Middle frontal gyrus (tissue), 1 donor: Measurements from ENCODE around the gene HK1.
"Not testable (repeated sequence)": the region's sequence is repeated elsewhere in the genome, so short reads cannot be mapped to it uniquely, and the experiment has no call there.

Source experiments
- DNase-seq: peaks from one replicate; pipeline ENCODE4 v3.0.0-alpha.2; 2015; ENCODE audit warnings: low spot score; ENCODE audit errors: extremely low spot score

HK1 gene

DNA sequence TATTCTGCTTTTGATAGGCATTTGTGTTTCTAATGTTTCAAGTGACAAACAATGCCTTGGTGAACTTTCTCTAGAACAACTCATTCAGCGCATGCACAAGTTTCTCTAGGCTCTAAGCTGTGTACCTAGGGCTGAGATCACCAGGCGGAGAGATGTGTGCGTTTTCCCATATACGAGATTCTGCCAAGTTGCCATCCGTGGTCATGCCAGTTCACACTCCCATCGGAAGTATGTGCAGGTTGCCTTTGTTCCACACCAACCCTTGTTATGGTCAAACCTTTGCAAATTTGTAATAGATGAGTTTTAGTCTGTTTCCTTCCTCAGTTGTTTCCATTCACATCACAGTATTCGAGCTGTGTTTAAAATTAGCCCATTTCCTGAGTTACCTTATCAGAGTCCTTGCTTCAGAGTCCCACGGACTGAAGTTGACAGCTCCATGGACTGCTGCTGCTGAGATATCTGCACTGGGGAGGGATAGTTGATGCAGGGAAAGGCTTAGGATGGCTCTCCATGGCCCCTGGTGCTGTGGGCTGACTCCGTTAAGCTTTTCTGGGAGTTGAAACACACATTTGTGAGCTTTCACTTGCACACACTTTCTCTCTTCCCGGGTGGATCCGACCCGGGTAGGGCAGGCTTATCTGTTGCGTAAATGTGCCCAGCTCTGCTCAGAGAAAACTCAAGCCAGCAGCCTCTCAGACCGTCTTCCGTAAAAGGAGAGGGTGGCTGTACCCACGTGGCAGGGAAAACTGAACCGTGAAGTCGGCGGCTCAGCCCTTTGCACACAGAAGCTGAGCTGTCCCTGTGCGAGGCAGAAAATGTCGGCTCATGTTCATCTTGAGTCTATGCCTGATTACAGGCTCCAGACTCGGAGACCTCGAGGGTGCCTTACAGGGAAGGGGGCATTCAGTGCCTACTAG lies 49.4 kb downstream of the HK1 start:
- peak; percentile 48 for DNase-seq

DNA sequence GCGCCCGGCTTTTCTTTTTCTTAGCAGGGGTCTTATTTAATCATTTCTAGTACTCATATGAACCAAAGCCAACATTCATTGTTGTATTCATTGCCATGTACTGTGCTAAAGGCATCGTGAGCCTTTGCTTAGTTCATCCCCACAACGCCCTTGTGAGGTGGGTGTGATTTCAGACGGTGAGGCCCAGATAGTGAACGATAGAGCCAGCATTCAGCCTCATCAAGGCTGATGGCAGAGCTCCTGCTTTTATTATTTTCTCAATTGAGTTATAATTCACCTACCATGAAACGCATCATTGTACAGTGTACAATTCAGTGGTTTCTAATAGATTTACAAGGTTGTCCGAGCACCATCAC lies 50.1 kb downstream of the HK1 start:
- no peak for DNase-seq

DNA sequence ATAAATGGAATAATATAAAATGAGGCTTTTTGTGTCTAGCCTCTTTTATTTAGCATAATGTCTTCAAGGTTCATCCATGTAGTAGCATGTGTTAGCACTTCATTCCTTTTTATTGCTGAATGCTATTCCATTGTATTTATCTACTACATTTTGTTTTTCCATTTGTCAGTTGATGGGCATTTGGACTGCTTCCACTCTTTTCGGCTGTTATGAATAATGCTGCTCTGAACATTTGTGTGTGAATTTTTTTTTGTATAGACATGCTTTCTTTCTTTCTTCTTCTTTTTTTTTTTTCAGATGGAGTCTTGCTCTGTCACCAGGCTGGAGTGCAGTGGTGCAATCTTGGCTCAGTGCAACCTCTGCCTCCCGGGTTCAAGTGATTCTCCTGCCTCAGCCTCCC lies 50.6 kb downstream of the HK1 start:
- DNase-seq, result not testable (repeated sequence)

DNA sequence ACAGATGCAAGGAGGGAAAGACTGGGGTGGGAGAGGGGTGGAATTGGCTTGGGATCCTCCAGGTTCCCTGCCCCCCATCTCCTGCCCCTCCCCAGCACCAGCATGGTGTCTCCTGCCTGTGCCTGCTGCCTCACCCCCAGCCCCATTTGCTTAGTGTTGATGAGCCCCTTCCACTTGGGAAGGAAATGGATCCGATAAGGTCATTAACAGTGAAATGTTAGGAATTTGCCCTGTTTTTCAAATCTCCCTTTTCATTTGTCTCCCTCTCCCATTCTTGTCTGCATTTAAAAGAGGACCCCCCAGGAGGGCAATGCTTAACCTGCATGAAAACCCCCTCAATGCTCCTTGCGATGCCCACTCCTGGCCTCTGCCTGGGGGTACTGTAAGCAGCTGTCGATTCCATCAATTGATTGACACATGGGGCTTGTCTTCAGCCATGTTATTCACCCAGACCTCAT lies 51.5 kb downstream of the HK1 start:
- no peak for DNase-seq

DNA sequence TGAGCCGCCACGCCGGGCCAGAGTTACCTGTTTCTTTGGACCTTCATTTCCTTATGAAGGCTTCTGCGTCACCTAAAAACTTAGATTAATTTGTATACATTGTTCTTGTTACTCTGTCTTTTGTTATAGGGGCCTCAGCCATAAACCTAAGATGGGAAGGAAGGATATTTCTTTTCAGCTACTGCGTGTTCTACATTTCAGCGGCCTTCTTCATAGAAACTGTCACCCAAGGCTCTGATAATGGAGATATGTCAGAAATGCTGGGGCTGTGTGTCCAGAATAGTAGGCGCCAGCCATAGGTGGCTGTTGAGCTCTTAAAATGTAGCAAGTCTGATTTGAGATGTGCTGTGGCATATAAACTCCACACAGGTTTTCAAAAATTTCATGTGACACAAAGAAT lies 52.9 kb downstream of the HK1 start:
- no peak for DNase-seq

DNA sequence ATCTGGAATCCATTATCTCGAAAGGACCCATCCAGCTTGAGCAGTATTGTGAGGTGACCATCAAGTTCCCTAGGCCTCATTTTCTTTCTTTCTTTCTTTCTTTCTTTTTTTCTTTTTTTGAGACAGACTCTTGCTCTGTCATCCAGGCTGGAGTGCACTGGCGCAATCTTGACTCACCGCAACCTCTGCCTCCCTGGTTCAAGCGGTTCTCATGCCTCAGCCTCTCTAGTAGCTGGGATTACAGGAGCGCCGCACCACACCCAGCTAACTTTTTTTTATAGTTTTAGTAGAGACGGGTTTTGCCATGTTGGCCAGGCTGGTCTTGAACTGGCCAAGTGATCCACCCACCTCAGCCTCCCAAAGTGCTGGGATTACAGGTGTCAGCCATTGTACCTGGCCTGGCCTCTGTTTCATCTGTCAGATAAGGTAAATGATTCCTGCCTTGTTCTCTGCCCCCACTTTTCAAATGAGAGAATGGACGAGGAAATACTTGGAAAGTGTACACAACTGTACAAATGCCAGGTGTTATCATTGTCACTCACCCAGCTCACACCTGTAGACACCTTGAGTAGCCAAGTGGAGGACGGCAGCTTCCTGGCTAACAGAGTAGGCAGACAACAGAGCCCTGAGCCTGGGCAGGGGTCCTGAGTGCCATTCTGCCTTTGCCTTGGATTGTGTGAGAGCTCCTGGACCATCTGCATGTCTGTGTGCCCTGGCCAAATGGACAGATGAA lies 54.1 kb downstream of the HK1 start:
- no peak for DNase-seq

DNA sequence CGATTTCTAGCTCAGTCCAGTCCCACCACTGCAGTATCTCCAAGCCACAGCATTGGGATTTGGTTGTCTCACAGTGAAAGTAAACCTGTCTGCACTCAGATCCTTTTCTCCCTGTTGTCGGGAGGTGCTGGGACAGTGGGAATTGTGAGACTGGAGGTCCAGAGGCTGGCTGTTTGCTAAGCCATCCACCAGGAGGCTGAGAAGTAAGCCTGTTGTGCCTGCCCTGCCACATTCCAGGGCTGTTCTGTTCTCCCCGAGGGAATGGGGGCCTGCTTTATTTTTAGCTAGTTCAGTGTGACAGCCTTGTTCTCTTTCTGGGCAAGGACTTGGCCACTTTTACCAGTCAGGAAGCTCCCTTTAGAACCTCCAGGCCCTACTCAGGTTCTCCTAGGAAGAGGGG lies 54.9 kb downstream of the HK1 start:
- DNase-seq, result no peak

DNA sequence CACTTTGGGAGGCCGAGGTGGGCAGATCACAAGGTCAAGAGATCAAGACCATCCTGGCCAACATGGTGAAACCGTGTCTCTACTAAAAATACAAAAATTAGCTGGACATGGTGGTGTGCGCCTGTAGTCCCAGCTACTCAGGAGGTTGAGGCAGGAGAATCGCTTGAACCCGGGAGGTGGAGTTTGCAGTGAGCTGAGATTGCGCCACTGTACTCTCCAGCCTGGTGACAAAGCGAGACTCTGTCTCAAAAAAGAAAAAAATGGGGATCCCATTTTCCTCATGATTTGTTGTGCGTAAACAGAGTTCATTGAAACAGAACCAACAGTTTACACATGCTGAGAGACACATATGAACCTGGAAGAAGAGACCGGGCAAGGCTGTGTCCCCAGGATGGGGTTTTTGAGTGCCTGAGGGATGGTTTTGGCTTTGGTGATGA lies 55.6 kb downstream of the HK1 start:
- not testable (repeated sequence) for DNase-seq

DNA sequence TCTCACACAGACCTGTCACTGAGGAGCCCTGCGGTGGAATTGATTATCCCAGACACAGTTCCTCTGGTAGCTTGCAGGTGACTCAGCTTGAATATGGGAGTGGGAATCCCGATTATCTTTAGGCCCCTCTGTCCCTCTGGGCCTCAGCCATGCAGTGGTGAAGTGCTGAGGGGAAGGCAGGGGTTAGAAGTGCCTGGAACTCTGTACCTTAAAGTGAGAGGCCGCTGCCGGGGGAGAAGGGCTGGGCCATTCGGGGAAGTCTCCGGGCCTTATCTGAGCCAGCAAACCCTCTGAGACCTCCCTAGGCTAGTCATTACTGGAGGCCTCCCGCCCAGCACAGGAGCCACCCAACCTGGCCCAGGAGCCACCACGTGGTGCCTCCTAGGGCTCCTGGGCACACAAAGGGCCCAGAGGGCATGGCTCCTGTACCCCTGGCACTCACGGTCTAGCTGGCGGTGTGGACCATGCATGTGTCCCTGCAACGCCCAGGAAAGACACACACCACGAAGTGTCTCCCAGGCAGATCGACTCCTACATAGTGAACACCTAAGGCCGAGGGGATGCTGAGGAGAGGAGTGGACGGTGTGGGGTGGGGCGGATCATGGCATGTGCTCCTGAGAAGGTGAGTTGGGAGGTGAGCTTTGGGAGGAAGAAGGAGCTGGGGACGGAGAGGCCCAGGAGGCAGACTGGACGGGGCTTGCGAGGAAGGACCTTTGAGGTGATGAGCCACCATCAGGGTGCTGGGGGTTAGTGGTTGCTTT lies 56.2 kb downstream of the HK1 start:
- no peak for DNase-seq

DNA sequence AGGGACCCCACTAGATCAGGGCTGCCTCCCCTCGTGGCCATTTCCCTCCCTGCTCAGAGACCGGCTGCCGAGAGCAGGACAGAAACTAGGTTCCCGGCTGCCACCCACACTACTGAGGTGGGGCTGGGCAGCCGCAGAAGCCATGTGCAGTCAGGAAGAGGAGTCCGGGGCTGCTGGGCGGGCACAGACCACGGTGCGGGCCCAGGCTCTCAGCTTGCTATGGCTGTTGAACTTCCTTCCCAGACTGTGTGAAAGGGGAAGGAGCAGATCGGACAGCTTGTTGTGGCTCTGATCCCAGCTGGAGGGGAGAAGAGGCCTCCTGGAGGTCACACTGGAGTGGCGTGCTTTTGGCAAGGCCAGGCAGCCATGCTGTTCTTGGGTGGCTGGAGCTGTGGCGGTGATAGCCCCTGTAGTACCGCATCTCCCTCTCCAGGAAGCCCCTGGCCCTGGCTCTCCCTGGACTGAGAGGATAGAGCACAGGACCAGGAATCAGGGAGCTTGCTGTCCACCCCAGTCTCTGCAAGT lies 56.8 kb downstream of the HK1 start:
- DNase-seq, result no peak

DNA sequence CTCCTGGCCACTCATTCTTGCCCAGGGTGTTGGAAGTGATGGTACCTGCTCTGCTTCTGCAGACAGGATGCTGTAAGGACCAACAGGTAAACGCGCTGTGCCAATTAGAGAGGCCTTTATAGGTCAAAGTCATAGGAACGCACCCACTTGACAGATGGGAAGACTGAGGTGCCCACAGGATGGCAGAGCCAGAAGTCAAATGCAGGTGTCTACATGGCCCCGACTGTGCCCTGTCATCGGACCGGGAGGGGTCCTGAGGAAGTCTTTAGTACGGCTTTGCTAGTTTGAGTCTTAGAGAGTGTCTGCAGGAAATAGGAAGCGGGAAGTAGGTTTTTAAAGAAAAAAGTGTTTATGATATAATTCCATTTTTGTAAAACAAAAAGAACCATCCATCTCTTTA lies 57.3 kb downstream of the HK1 start:
- DNase-seq, result no peak

DNA sequence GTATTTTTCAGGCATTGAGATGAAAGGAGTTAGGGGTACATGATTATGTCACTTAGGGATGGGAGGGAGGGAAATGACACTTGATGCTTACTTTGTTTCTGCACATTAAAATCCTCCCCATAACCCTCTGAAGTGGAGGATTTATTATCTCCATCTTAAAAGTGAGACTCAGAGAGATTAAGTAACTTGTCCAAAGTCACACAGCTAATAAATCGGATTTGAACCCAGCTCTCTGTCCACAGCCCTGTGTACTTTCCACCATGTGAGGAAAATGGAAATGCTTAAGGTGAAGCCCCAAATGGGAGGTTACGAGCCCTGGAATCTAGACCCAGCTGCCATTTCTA lies 58.6 kb downstream of the HK1 start:
- no peak for DNase-seq

DNA sequence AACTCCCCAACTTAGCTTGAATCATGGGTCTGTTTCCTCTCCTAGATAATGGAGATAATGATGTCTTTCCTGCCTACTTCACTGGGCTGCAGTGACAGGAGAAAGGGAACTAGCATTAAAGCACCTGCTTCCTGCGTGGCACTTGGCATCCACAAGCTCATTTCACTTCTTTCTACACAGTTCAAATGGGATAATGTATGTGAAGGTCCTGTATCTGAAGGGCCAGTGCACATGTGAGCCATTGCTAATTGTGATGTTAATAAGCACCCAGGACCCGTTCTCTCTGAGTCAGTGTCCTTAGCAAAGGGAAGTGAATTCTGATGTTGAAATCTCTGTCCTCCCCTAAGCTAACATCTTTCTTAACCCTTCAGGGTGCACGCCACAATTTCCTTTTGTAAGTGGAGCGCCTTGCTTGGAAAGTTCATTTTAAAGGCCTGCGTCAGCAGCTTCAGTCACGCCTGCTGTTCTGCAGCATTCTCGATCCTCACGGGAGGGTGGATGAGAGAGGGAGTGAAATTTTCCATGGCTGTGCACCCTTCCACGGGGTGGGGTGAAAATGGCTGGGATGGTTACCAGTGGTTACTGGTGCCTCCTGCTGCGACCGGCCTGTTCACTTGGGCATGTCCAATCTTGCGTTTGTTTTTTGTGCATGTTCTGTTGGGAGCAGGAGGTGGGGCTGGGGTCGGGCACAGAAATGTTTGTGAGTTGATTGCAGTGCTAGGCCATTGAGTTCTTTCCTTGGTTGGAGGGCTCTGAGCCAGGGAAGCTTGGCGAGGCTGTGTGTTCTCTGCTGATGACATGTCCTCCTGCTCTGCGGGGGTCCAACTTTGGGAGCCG lies 59.2 kb downstream of the HK1 start:
- no peak for DNase-seq

DNA sequence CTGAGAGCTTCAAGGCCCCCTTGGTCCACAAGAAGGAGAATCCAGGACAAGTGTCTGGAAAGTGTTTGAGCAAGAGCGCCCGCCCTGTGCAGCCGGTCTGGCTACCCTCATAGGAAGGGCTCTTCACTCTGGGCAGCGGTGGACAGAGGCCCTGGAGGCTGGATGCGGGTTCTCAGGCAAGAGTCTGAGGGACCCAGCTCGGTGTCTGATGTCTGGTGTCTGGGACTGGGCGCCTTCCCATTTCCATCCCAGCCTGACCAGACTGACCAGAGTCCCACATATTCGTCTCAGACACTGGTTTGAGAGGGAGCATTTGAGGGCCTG lies 59.8 kb downstream of the HK1 start:
- DNase-seq, result no peak

DNA sequence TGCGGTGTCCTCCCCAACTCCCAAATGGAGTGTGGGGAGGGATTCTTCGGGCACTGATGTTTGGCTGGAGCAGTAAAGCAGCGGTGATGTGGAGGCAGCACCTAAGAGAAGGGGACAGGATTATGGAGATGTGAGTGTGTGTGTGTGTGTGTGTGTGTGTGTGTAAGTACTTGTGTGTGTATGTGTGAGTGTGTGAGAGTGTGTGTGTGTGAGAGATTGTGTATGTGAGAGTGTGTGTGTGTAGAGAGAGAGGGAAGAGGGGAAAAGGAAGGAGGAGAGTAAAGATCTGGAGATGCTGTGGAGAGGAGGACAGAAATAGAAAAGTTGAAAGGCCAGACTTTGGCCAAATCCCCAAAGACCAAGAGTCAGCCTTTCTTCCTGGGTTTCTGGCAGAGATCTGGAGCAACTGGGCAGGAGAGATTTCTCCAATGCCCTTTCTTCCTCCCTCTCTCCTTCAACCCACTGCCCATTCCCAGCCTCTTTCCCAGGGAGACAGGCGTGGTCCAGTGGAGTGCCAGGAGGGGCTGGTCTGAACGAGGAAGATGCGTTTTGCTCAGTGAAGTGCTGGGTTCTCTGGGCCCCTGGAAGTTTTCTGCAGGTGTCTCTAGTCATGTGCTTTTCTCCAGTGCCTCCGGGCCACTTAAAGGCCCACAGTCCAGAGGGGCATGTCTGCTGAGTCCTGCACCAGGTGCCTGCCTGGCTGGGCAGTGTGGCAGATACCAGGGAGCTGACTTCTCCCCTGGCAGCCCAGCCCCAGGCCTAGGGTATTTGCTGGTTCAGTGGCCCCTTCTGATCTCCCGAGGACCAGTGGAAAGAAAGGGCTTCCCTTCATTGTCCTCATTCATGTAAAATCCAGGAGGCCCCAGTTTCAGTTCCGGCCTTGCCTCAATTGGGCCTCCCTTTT lies 60.5 kb downstream of the HK1 start:
- DNase-seq, result no peak

DNA sequence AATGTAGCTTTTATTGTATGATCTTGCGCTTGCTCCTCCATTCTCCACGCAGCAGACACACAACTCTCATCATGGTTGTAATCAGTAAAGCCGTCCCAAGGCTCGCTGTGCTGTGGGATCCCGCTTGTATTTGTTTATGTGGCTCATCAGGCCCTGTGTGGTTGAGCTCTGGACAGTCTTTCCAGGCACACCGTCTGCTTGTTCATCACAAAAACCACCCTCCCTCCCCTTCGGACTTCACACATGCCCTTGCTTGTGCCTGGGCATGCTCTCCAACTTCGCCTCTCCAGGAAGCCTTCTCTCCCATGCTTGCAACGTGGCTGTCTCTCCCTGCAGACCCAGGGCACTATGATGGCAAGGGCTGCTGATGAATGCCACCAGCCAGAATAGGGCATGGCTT lies 62.4 kb downstream of the HK1 start:
- no peak for DNase-seq

DNA sequence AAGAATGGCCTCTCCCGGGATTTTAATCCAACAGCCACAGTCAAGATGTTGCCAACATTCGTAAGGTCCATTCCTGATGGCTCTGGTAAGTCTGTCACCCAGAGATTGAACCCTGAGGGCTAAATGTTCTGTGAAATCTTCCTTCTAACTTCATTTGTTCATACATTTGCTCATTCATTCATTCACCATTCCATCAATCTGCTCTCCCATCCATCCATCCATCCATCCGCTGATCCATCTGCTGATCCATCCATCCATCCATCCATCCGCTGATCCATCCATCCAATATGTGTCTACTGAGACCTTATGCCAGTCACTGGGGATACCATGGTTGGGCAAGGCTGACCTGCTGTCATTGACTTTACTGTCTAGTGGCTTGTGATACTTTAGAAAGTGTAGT lies 65.6 kb downstream of the HK1 start:
- no peak for DNase-seq

DNA sequence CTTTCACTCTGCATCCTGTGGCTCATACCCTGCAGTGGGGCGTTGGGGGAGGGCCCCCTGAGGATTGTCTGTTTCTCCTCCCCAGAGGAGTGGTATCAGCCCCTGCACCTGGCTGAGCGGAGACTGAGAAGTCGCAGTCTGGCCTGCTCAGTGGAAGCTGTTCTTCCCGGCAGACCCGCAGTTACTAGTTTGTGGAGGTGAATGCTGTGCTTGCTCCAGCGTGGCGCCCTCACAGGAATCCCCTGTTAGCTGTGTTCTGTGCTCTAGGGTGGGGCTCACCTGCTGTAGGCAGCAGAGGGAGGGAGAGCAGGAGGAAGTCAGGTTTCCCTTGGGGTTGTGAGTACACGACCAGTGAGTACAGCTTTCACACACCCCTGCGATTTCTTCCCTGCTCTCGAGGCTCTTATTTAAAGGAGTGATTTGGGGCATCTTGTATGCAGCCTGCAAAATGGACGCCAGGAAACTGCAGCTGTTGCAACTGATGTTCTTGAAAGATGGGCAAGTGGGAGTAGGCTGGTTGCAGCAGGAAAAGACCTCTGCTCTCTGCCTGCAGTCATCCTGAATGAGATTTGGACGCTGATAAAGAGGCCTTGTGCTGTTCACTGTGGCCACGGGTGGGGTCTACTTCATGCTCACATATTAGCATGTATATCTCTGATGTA lies 66.4 kb downstream of the HK1 start:
- DNase-seq, result no peak

DNA sequence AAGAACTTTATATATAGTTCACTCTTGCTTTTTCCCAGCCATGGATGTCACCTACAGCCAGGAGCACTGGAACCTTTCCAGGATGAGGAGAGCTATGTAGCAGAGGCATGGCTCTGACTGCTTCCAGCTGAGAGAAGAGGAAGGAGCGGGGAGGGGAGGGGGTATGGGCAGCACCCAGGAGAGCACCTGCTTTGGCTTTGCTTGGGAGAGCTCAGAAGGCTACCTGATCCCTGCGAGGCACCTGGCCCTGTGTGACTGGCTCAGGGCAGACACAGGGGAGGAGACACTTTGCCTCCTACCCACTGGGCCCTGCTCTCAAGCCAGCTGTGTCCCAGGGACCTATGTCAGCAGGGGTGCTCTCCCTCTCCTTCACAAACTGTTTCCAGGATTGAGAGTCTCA lies 67.1 kb downstream of the HK1 start:
- no peak for DNase-seq
